Osteocyte (in vitro differentiated cells): Measurements from ENCODE around the gene MCRIP1. TPM values are rescaled to one million over a fixed set of nuclear protein-coding genes. Genes with fewer than 3 reads are reported as not detected.

ENCODE experiments used
- DNase-seq: peaks from one replicate; pipeline ENCODE4 v3.0.0; 2021; ENCODE audit warnings: mixed read lengths; ENCODE audit not compliant: unreplicated experiment; ENCODE audit errors: extremely low spot score
- H3K27ac Mint-ChIP-seq: one replicate; pipeline ENCODE4 v1.8.0; 2021; ENCODE audit warnings: mild to moderate bottlenecking, mixed read lengths; ENCODE audit not compliant: unreplicated experiment
- H3K27me3 Mint-ChIP-seq: one replicate; pipeline ENCODE4 v1.8.0; 2021; ENCODE audit warnings: mixed read lengths; ENCODE audit not compliant: unreplicated experiment
- H3K36me3 Mint-ChIP-seq: one replicate; pipeline ENCODE4 v1.8.0; 2021; ENCODE audit warnings: mixed read lengths; ENCODE audit not compliant: unreplicated experiment
- H3K4me1 Mint-ChIP-seq: one replicate; pipeline ENCODE4 v1.8.0; 2021; ENCODE audit warnings: mixed read lengths; ENCODE audit not compliant: unreplicated experiment
- H3K4me3 Mint-ChIP-seq: one replicate; pipeline ENCODE4 v1.8.0; 2021; ENCODE audit warnings: mild to moderate bottlenecking, moderate library complexity, mixed read lengths; ENCODE audit not compliant: unreplicated experiment
- H3K9me3 Mint-ChIP-seq: one replicate; pipeline ENCODE4 v1.8.0; 2021; ENCODE audit warnings: mixed read lengths; ENCODE audit not compliant: unreplicated experiment
- CTCF ChIP-seq: fragments of 200-600 bp; sonication (generic); IDR thresholded peaks from 2 replicates; pipeline ENCODE4 v1.5.0; 2021; ENCODE audit warnings: antibody characterized with exemption, mild to moderate bottlenecking, moderate library complexity
- total RNA-seq: library from RNA; stranded (reverse); gene quantifications from 2 replicates; pipeline ENCODE4 v1.2.1, GENCODE V29; 2021

MCRIP1 gene
- total RNA-seq, 1 donor from 2014 or later, result 176 TPM

- Mint-ChIP-seq H3K27ac (no peak overlapping the region), H3K27me3 (no peaks in the 10 kb centered on the region), H3K9me3 (no peaks in the 10 kb centered on the region), H3K4me3 (no peak overlapping the region), H3K4me1 (no peaks in the 10 kb centered on the region), H3K36me3 (no peaks in the 10 kb centered on the region)
- no peak for TF ChIP-seq CTCF
- DNase-seq, result no peak
Measured at GRCh38 chr17:81839301-81839700, 6.2 kb upstream of the MCRIP1 start.

- Mint-ChIP-seq H3K36me3 (no peaks in the 10 kb centered on the region), H3K9me3 (no peaks in the 10 kb centered on the region), H3K4me3 (no peak overlapping the region), H3K27ac (no peak overlapping the region), H3K4me1 (peaks cover 3% of the 10 kb centered on the region), H3K27me3 (no peaks in the 10 kb centered on the region)
- no peak for DNase-seq
- TF ChIP-seq CTCF, result no peak
Measured at GRCh38 chr17:81838753-81839255, 5.7 kb upstream of the MCRIP1 start.

- no peak overlapping the region for H3K27ac Mint-ChIP-seq
- no peak for TF ChIP-seq CTCF
- no peaks in the 10 kb centered on the region for H3K36me3 Mint-ChIP-seq
- no peak for DNase-seq
- no peaks in the 10 kb centered on the region for H3K9me3 Mint-ChIP-seq
- peaks cover 5% of the 10 kb centered on the region for H3K4me1 Mint-ChIP-seq
- H3K4me3 Mint-ChIP-seq, result no peak overlapping the region
- no peaks in the 10 kb centered on the region for H3K27me3 Mint-ChIP-seq
Measured at GRCh38 chr17:81837641-81838040, 4.5 kb upstream of the MCRIP1 start.

GRCh38 chr17:81834831-81835267, 1.8 kb upstream of the MCRIP1 start, which contains the start of gene PPP1R27:
Gene PPP1R27 (minus strand): TSS chr17:81835050. CDS start chr17:81834953, 97 bp downstream.
- H3K4me3 Mint-ChIP-seq, result peak within 1 kb of the TSS; percentile 79
- peak within 1 kb of the TSS; percentile 91 for H3K27ac Mint-ChIP-seq
- no peaks in the 10 kb centered on the region for H3K9me3 Mint-ChIP-seq
- H3K27me3 Mint-ChIP-seq, result no peaks in the 10 kb centered on the region
- no peak for TF ChIP-seq CTCF
- H3K4me1 Mint-ChIP-seq, result peaks cover 21% of the 10 kb centered on the region
- no peaks in the 10 kb centered on the region for H3K36me3 Mint-ChIP-seq
- DNase-seq, result no peak

GRCh38 chr17:81833921-81834830, 1.1 kb upstream of the MCRIP1 start:
- Mint-ChIP-seq H3K9me3 (no peaks in the 10 kb centered on the region), H3K27me3 (no peaks in the 10 kb centered on the region), H3K36me3 (no peaks in the 10 kb centered on the region), H3K4me1 (peaks cover 26% of the 10 kb centered on the region), H3K4me3 (peak overlapping the region; percentile 79), H3K27ac (peak overlapping the region; percentile 91)
- TF ChIP-seq CTCF, result no peak
- DNase-seq, result peak; percentile 83
